ENCODE results near the gene LUZP1.
"Not testable (repeated sequence)": the region's sequence is repeated elsewhere in the genome, so short reads cannot be mapped to it uniquely, and the experiment has no call there.

The LUZP1 gene

DNA sequence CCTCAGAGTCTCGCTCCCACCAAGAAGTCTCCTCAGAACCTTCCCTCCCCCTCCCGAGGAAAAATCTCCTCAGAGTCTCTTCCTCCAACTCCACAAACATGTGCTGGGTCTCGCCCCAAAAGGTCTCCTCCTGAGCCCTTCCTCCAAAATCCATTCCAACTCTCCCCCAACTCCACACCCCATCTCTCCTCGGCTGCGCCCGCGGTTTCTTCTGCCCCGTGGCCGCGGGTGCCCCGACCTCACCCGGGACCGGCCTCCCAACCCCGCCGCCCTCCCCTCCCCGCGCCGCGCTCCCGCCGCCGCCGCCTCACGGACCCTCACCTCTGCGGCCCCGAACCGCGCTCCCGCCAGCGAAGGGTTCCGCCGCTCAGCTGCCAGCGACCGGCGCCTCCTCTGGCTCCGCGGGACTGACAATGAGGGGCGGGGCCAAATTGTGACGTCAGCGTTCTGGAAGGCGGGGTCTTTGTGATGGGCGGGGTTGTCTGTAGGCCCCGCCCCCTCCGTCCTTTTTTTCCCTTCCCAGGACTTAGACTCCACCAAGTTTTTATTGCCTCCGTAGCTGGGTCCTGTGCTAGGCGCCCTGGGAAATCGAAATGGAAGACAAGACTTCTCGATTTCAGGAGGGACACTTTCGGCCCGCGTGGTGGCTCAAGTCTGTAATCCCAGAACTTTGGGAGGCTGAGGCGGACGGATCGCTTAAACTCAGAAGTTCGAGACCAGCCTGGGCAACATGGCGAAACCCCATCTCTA, at the start of gene LUZP1:
TSS of gene LUZP1 (minus strand) at position 412 of the 750 bp plus-strand sequence.
- DNase-seq = peak; percentile 78

DNA sequence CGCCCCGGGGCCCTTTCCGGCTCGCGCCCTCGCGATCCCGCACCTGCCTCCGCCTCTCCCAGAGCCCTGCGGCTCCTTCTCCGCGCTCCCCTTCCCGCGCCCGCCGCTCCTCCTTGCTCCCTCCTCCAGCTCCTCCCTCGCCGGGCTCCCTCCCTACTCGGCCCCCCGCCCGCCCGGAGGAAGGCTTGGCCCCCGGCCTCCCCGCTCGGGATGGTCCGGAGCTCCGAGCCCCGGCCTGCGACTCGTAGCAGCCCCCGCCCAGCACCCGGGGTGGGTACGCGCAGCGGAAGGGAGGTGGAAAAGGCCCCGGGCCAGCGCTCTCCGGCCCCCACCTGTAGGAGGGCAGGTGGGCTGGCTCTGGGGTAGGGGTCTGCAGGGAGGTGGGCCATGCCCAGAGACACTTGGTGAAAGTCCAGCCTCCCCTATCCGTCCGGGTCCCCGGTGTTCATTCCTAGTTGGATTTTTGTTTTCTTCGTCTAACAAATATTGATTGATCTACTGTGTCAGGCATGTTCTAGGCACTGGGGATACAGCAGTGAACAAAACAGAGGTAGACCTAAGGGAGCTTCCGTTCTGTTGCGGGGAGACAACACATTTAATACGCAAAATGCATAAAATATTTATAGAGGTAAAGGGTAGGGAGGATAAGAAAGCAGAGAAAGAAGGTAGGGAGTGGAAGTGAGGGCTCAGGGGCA, 48.9 kb upstream of the LUZP1 start, which contains the start of gene HTR1D:
TSS of gene HTR1D (minus strand) at position 82 of the 695 bp plus-strand sequence. CDS start 23,283 bp downstream, outside the sequence.
- no peak for DNase-seq

- peak; percentile 26 for DNase-seq
These were observed 48.2 kb upstream of the LUZP1 start for GRCh38 chr1:23216771-23217420.

GRCh38 chr1:23215751-23216449, 47.2 kb upstream of the LUZP1 start:
- DNase-seq = no peak

GRCh38 chr1:23215291-23215690, 46.6 kb upstream of the LUZP1 start:
- DNase-seq = no peak

DNA sequence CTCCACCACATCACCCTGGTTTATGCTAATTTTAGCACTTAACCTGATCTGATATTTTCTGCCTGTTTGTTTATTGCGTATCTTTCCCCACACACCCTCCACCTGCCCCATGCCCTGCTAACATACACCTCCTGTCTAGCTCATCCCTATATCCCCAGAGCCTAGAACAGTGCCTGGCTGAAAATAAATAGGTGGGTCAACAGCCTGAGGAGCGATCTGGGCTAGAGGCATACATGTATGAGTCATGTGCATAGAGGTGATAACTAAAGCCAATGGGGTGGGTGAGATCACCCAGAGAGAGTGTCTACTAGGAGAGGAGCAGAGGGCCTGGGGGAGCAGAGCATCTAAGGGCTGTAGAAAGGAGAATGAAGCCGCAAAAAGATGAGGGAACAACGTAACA, 46.0 kb upstream of the LUZP1 start:
- DNase-seq = no peak

GRCh38 chr1:23211955-23212354, 43.3 kb upstream of the LUZP1 start:
- DNase-seq = no peak

- DNase-seq = no peak
These were observed 42.3 kb upstream of the LUZP1 start for GRCh38 chr1:23210963-23211362.

DNA sequence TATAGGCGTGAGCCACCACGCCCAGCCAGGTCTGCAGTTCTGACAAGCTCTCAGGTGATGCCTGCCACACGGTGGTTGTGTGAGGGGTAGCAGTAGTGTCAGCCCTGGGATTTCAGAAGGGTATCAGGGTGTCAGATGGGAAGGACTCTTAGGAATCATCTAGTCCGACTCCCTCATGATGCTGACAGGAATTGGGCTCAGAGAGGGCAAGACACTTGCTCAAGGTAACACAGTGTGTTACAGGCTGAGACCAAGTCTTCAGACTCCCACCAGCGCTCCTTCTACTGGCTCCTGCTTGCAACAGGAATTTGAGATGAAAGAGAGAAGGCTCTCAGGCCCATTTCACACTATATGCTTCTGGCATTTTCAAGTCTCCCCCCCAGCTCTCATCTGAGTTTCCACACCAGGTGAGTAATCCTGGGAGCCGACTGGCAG, 41.7 kb upstream of the LUZP1 start:
- no peak for DNase-seq

- DNase-seq = no peak
These were observed 41.1 kb upstream of the LUZP1 start for GRCh38 chr1:23209770-23210169.

- no peak for DNase-seq
These were observed 39.9 kb upstream of the LUZP1 start for GRCh38 chr1:23208527-23208926.

GRCh38 chr1:23207733-23208132, 39.1 kb upstream of the LUZP1 start:
- DNase-seq = not testable (repeated sequence)

GRCh38 chr1:23202263-23202749, 33.6 kb upstream of the LUZP1 start:
- DNase-seq = no peak

- no peak for DNase-seq
These were observed 32.2 kb upstream of the LUZP1 start for GRCh38 chr1:23200883-23201282.

DNA sequence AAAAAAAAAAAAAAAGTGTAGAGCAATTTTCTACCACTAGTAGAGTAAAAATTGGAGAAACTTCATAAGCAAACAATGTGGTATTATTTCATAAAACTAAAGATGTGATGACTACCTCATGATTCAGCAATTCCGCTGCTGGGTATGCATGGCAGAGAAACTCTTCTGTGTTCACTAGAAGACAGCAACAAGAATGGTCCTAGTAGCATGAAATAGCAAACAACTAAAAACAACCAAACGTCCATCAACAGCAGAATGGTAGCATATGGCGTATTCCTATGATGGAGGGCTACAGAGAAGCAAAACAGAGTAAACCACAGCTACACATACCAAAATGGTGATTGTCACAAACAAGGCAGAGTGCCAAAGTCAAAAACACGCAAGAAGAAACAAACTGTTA, 29.7 kb upstream of the LUZP1 start:
- no peak for DNase-seq

- no peak for DNase-seq
These were observed 28.1 kb upstream of the LUZP1 start for GRCh38 chr1:23196627-23197328.

GRCh38 chr1:23194119-23194984, 25.7 kb upstream of the LUZP1 start:
- DNase-seq = no peak

- no peak for DNase-seq
These were observed 24.9 kb upstream of the LUZP1 start for GRCh38 chr1:23193391-23194118.

GRCh38 chr1:23191199-23191598, 22.5 kb upstream of the LUZP1 start:
- DNase-seq = no peak

DNA sequence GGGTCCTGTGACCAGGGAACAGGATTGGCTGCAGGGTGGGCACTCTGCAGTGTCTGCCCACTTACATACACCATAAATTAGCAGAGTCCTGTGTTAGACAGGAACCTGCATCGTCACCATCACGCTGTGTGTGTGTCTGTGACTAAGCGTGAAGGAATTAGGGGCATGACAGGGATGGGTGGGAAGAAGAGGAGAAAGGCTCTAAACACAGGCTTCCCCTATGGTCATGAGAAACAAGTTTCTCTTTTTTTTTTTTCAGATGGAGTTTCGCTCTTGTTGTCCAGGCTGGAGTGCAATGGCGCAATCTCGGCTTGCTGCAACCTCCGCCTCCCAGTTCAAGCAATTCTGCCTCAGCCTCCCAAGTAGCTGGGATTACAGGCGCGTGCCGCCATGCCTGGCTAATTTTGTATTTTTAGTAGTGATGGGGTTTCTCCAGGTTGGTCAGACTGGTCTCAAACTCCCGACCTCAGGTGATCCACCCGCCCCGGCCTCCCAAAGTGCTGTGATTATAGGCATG, 20.3 kb upstream of the LUZP1 start:
- DNase-seq = not testable (repeated sequence)

All from CD4-positive, alpha-beta T cell treated with Interleukin-6 for 4 hours (primary cell).